WTC11 (cell line): ENCODE results near the gene PKD2L2. TPM values are rescaled to one million over a fixed set of nuclear protein-coding genes. Genes with fewer than 3 reads are reported as not detected.
"Not testable (repeated sequence)": the region's sequence is repeated elsewhere in the genome, so short reads cannot be mapped to it uniquely, and the experiment has no call there.

ENCODE experiments used
- ATAC-seq: fragments of 200-7000 bp; cut with Tn5 transposase; 2 replicates; pipeline ENCODE4 v1.10.0; 2021; ENCODE audit warnings: mild to moderate bottlenecking, moderate library complexity
- CTCF ChIA-PET: fragments of 300-600 bp; sonication (Branson Sonifier 250); formaldehyde crosslinking; loops from one replicate; lab custom pipeline; 2021; ENCODE audit warnings: antibody characterized with exemption; lab: Charles Lee
- POLR2A ChIA-PET: fragments of 350-600 bp; sonication (Branson Sonifier 250); formaldehyde crosslinking; loops from one replicate; lab custom pipeline; 2021; ENCODE audit warnings: antibody characterized with exemption; lab: Charles Lee
- DNase-seq: peaks from one replicate; pipeline ENCODE4 v3.0.0; 2021; ENCODE audit warnings: low spot score
- H3K27ac Mint-ChIP-seq: 2 replicates; pipeline ENCODE4 v1.8.0; 2021; ENCODE audit warnings: mixed read lengths
- H3K27me3 Mint-ChIP-seq: 2 replicates; pipeline ENCODE4 v1.8.0; 2021; ENCODE audit warnings: low read depth, mild to moderate bottlenecking, moderate library complexity, mixed read lengths
- H3K36me3 Mint-ChIP-seq: 2 replicates; pipeline ENCODE4 v1.8.0; 2021; ENCODE audit warnings: mixed read lengths
- H3K4me1 Mint-ChIP-seq: 2 replicates; pipeline ENCODE4 v1.8.0; 2022; ENCODE audit warnings: mixed read lengths
- H3K4me3 Mint-ChIP-seq: 2 replicates; pipeline ENCODE4 v1.8.0; 2021; ENCODE audit warnings: mild to moderate bottlenecking, moderate library complexity, mixed read lengths
- H3K9me3 Mint-ChIP-seq: 2 replicates; pipeline ENCODE4 v1.8.0; 2021; ENCODE audit warnings: mixed read lengths
- ATF3 ChIP-seq: sonication (generic); formaldehyde crosslinking; conservative IDR thresholded peaks from 2 replicates; pipeline ENCODE4 v1.8.1; 2022; ENCODE audit warnings: mild to moderate bottlenecking, missing genetic modification reagents
- CDX4 ChIP-seq: fragments of 250-450 bp; sonication (Bioruptor Pico); IDR thresholded peaks from 2 replicates; pipeline ENCODE4 v1.9.0; 2021; ENCODE audit warnings: moderate library complexity, mild to moderate bottlenecking, inconsistent platforms, borderline replicate concordance
- E2F4 ChIP-seq: sonication (generic); formaldehyde crosslinking; IDR thresholded peaks from 2 replicates; pipeline ENCODE4 v1.8.1; 2022; ENCODE audit warnings: low read depth, mild to moderate bottlenecking, moderate library complexity, missing genetic modification reagents, borderline replicate concordance
- E2F5 ChIP-seq: sonication (generic); formaldehyde crosslinking; IDR thresholded peaks from 2 replicates; pipeline ENCODE4 v1.8.1; 2022; ENCODE audit warnings: mild to moderate bottlenecking, moderate library complexity, missing genetic modification reagents
- EMX1 ChIP-seq: fragments of 250-450 bp; sonication (Bioruptor Pico); IDR thresholded peaks from 2 replicates; pipeline ENCODE4 v1.8.0; 2021; ENCODE audit warnings: mild to moderate bottlenecking
- ERG ChIP-seq: fragments of 250-450 bp; sonication (Bioruptor Pico); IDR thresholded peaks from 2 replicates; pipeline ENCODE4 v1.8.0; 2021; ENCODE audit warnings: mild to moderate bottlenecking
- FOXK1 ChIP-seq: sonication (generic); formaldehyde crosslinking; IDR thresholded peaks from 2 replicates; pipeline ENCODE4 v1.8.0; 2022; ENCODE audit warnings: mild to moderate bottlenecking, moderate library complexity, missing genetic modification reagents
- GABPB1 ChIP-seq: sonication (generic); formaldehyde crosslinking; IDR thresholded peaks from 2 replicates; pipeline ENCODE4 v1.8.1; 2023; ENCODE audit warnings: mild to moderate bottlenecking, missing genetic modification reagents
- HMGA2 ChIP-seq: fragments of 250-450 bp; sonication (Bioruptor Pico); IDR thresholded peaks from 2 replicates; pipeline ENCODE4 v1.4.0; 2021; ENCODE audit warnings: mild to moderate bottlenecking, moderate library complexity
- HMGXB4 ChIP-seq: sonication (generic); formaldehyde crosslinking; IDR thresholded peaks from 2 replicates; pipeline ENCODE4 v1.8.1; 2023; ENCODE audit warnings: mild to moderate bottlenecking, moderate library complexity, missing genetic modification reagents
- MLX ChIP-seq: sonication (generic); formaldehyde crosslinking; IDR thresholded peaks from 2 replicates; pipeline ENCODE4 v1.8.1; 2023; ENCODE audit warnings: mild to moderate bottlenecking, missing genetic modification reagents, moderate library complexity
- NR1H2 ChIP-seq: sonication (generic); formaldehyde crosslinking; IDR thresholded peaks from 2 replicates; pipeline ENCODE4 v1.9.0; 2021; ENCODE audit warnings: mild to moderate bottlenecking, moderate library complexity, missing genetic modification reagents
- PRDM15 ChIP-seq: sonication (generic); formaldehyde crosslinking; IDR thresholded peaks from 2 replicates; pipeline ENCODE4 v1.8.0; 2022; ENCODE audit warnings: missing genetic modification reagents
- TEAD1 ChIP-seq: sonication (generic); formaldehyde crosslinking; IDR thresholded peaks from 2 replicates; pipeline ENCODE4 v1.8.0; 2022; ENCODE audit warnings: mild to moderate bottlenecking, missing genetic modification reagents
- TEAD4 ChIP-seq: sonication (generic); formaldehyde crosslinking; IDR thresholded peaks from 2 replicates; pipeline ENCODE4 v1.8.0; 2022; ENCODE audit warnings: mild to moderate bottlenecking, missing genetic modification reagents
- ZNF121 ChIP-seq: sonication (generic); formaldehyde crosslinking; IDR thresholded peaks from 2 replicates; pipeline ENCODE4 v1.8.0; 2023; ENCODE audit warnings: missing genetic modification reagents
- ZNF263 ChIP-seq: sonication (generic); formaldehyde crosslinking; IDR thresholded peaks from 2 replicates; pipeline ENCODE4 v1.8.1; 2022; ENCODE audit warnings: low read depth, mild to moderate bottlenecking, moderate library complexity, missing genetic modification reagents
- ZNF281 ChIP-seq: sonication (generic); formaldehyde crosslinking; IDR thresholded peaks from 2 replicates; pipeline ENCODE4 v1.8.0; 2023; ENCODE audit warnings: mild to moderate bottlenecking, missing genetic modification reagents
- ZNF671 ChIP-seq: fragments of 250-450 bp; sonication (Bioruptor Pico); IDR thresholded peaks from 2 replicates; pipeline ENCODE4 v1.8.0; 2021; ENCODE audit warnings: mild to moderate bottlenecking
- total RNA-seq: library from RNA; stranded (reverse); gene quantifications from 3 replicates; pipeline ENCODE4 v1.2.3, GENCODE V29; 2021

The PKD2L2 gene
- total RNA-seq, 1 experiment from 2014 or later, result not detected

- TF ChIP-seq ZNF121 (CRISPR knock-in tag) (no peak), GABPB1 (CRISPR knock-in tag) (no peak), CDX4 (no peak), ERG (CRISPR knock-in tag) (no peak), E2F4 (CRISPR knock-in tag) (no peak), E2F5 (no peak), TEAD1 (CRISPR knock-in tag) (no peak), NR1H2 (CRISPR knock-in tag) (no peak), TEAD4 (CRISPR knock-in tag) (no peak)
- ChIA-PET POLR2A (no interaction called here), CTCF (interaction anchor here (1.0 kb wide), 2 partner anchors 24 to 160 kb away, joined by 3 read pairs; no protein-coding TSS in a partner anchor)
- Mint-ChIP-seq H3K27ac (no peak overlapping the region), H3K9me3 (peaks cover 3% of the 10 kb centered on the region; the same call in 1 of the 2 replicates), H3K36me3 (peaks cover 56% of the 10 kb centered on the region), H3K27me3 (no peaks in the 10 kb centered on the region), H3K4me1 (no peaks in the 10 kb centered on the region), H3K4me3 (no peak overlapping the region)
- DNase-seq (no peak), ATAC-seq (no peak)
Measured at GRCh38 chr5:137939331-137939730, 50.1 kb downstream of the PKD2L2 start.

- H3K4me1 Mint-ChIP-seq, ATAC-seq, H3K4me3 Mint-ChIP-seq, H3K9me3 Mint-ChIP-seq, H3K27ac Mint-ChIP-seq, CTCF ChIA-PET, DNase-seq, H3K27me3 Mint-ChIP-seq: not testable (repeated sequence)
- H3K36me3 Mint-ChIP-seq, result peaks cover 87% of the 10 kb centered on the region
- POLR2A ChIA-PET, result interaction anchor here (0.7 kb wide), 1 partner anchor 56 kb away, joined by 5 read pairs; no protein-coding TSS in a partner anchor
Measured at GRCh38 chr5:137944280-137944679, 55.0 kb downstream of the PKD2L2 start.

GRCh38 chr5:137945825-137946224, 56.6 kb downstream of the PKD2L2 start:
- Mint-ChIP-seq H3K4me3 (no peak overlapping the region), H3K36me3 (peaks cover 83% of the 10 kb centered on the region), H3K9me3 (peaks cover 3% of the 10 kb centered on the region; the same call in 1 of the 2 replicates), H3K4me1 (no peaks in the 10 kb centered on the region), H3K27ac (no peak overlapping the region), H3K27me3 (no peaks in the 10 kb centered on the region)
- POLR2A ChIA-PET, result interaction anchor here (0.7 kb wide), 1 partner anchor 1135 kb away, joined by 4 read pairs; no protein-coding TSS in a partner anchor
- CTCF ChIA-PET, result no interaction called here
- ATAC-seq, result no peak
- no peak for DNase-seq
- TF ChIP-seq PRDM15 (CRISPR knock-in tag), result no peak
- no peak for TF ChIP-seq EMX1 (CRISPR knock-in tag)
- TF ChIP-seq HMGA2 (CRISPR knock-in tag), result no peak
- no peak for TF ChIP-seq ATF3
- TF ChIP-seq HMGXB4, result no peak
- no peak for TF ChIP-seq ZNF263
- no peak for TF ChIP-seq FOXK1
- no peak for TF ChIP-seq ZNF281 (CRISPR knock-in tag)
- no peak for TF ChIP-seq MLX
- TF ChIP-seq ZNF671 (CRISPR knock-in tag), result no peak
